OCI-LY7 (cell line): ENCODE results near the gene TRAF1. TPM values are rescaled to one million over a fixed set of nuclear protein-coding genes. Genes with fewer than 3 reads are reported as not detected.

Experiments
- BruUV-seq: library from RNA; stranded (reverse); fragments of 400-500 nt; replicated peaks from 2 replicates; lab custom pipeline; 2021; lab: Mats Ljungman, UMichigan
- CTCF ChIA-PET: fragments of 300-600 bp; sonication (Branson Sonifier 250); formaldehyde crosslinking; loops from one replicate; lab custom pipeline; 2022; ENCODE audit warnings: antibody characterized with exemption; ENCODE audit not compliant: unreplicated experiment; lab: Charles Lee
- POLR2A ChIA-PET: fragments of 300-600 bp; sonication (Branson Sonifier 250); formaldehyde crosslinking; loops from one replicate; lab custom pipeline; 2022; ENCODE audit warnings: antibody characterized with exemption; lab: Charles Lee
- DNase-seq: peaks from one replicate; pipeline ENCODE4 v3.0.0-alpha.2; 2015; ENCODE audit warnings: low spot score
- H2AFZ ChIP-seq: fragments of 200-600 bp; sonication (generic), shearing (Covaris generic); 2 replicates; pipeline ENCODE4 v1.6.1; 2014; ENCODE audit warnings: mild to moderate bottlenecking, antibody characterized with exemption, low read length, moderate library complexity
- H3K27ac ChIP-seq: fragments of 200-600 bp; sonication (generic); 2 replicates; pipeline ENCODE4 v1.5.1; 2014; ENCODE audit warnings: mixed run types, low read depth, mild to moderate bottlenecking, moderate library complexity, low read length, inconsistent platforms; ENCODE audit not compliant: poor library complexity, severe bottlenecking
- H3K36me3 ChIP-seq: fragments of 200-600 bp; sonication (generic); 2 replicates; pipeline ENCODE4 v1.6.1; 2014; ENCODE audit warnings: mild to moderate bottlenecking, antibody characterized with exemption, low read length, moderate library complexity, mixed read lengths; ENCODE audit not compliant: insufficient read depth
- H3K4me1 ChIP-seq: fragments of 200-600 bp; sonication (generic); 2 replicates; pipeline ENCODE4 v1.5.1; 2014; ENCODE audit warnings: mild to moderate bottlenecking, low read length; ENCODE audit not compliant: insufficient read depth, poor library complexity, severe bottlenecking
- H3K4me2 ChIP-seq: fragments of 200-600 bp; sonication (generic); 2 replicates; pipeline ENCODE4 v1.6.1; 2014; ENCODE audit warnings: mild to moderate bottlenecking, low read length
- H3K4me3 ChIP-seq: fragments of 200-600 bp; sonication (generic); 2 replicates; pipeline ENCODE4 v1.5.1; 2014; ENCODE audit warnings: mild to moderate bottlenecking, low read depth, low read length; ENCODE audit not compliant: poor library complexity, severe bottlenecking
- H3K79me2 ChIP-seq: fragments of 200-600 bp; sonication (generic); 2 replicates; pipeline ENCODE4 v1.6.1; 2016; ENCODE audit warnings: low read depth, mild to moderate bottlenecking, low read length, moderate library complexity, mixed read lengths; ENCODE audit not compliant: insufficient read depth
- H3K9me2 ChIP-seq: fragments of 200-600 bp; sonication (generic); 2 replicates; pipeline ENCODE4 v1.6.1; 2016; ENCODE audit warnings: mild to moderate bottlenecking, low read length, mixed read lengths; ENCODE audit not compliant: insufficient read depth
- H3K9me3 ChIP-seq: fragments of 200-600 bp; sonication (generic); 2 replicates; pipeline ENCODE4 v1.6.1; 2014; ENCODE audit warnings: mild to moderate bottlenecking, mixed run types, low read length, mixed read lengths
- H4K20me1 ChIP-seq: fragments of 200-600 bp; sonication (generic); 2 replicates; pipeline ENCODE4 v1.6.1; 2014; ENCODE audit warnings: mild to moderate bottlenecking, antibody characterized with exemption, low read length, moderate library complexity, mixed read lengths; ENCODE audit not compliant: insufficient read depth
- CTCF ChIP-seq: fragments of 200-600 bp; sonication (generic); conservative IDR thresholded peaks from 2 replicates; pipeline ENCODE4 v1.5.1; 2014; ENCODE audit warnings: mild to moderate bottlenecking, antibody characterized with exemption, low read length, moderate library complexity, mixed read lengths
- EZH2phosphoT487 ChIP-seq: fragments of 200-600 bp; sonication (generic); IDR thresholded peaks from 2 replicates; pipeline ENCODE4 v1.6.1; 2018; ENCODE audit warnings: low read depth, borderline replicate concordance, mild to moderate bottlenecking, mixed run types, antibody characterized with exemption, low read length, moderate library complexity, mixed read lengths
- intact Hi-C: fragments of 100-400 bp; cut with micrococcal nuclease; formaldehyde crosslinking; loops from one replicate; pipeline ENCODE4 v1.10.0; 2022; ENCODE audit not compliant: unreplicated experiment
- total RNA-seq, 2 experiments: library from RNA; depleted of rRNA in 1 of 2; stranded (reverse); fragments of >200 nt in 1 of 2; shearing (Covaris generic) in 1 of 2; gene quantifications; 2 replicates each; pipeline ENCODE4 v1.2.3, GENCODE V29; 2014 to 2022

Gene TRAF1
- total RNA-seq, 2 experiments from 2014 or later, result 24.2 to 50.5 TPM

GRCh38 chr9:120942186-120943001 lies 15.8 kb upstream of the TRAF1 start:
- H3K4me3 ChIP-seq, result no peak overlapping the region

GRCh38 chr9:120941046-120941770 lies 14.6 kb upstream of the TRAF1 start:
- POLR2A ChIA-PET, result interaction anchor here (0.5 to 1.8 kb wide), 2 partner anchors 40 to 130 kb away, joined by 3 to 4 read pairs; no protein-coding TSS in a partner anchor
- no peak overlapping the region for H3K4me3 ChIP-seq
- H3K79me2 ChIP-seq, result no peaks in the 10 kb centered on the region
- no TSS peak for BruUV-seq
- H2AFZ ChIP-seq, result no peak overlapping the region
- H3K9me2 ChIP-seq, result no peaks in the 10 kb centered on the region
- CTCF ChIA-PET, result no interaction called here
- H4K20me1 ChIP-seq, result no peaks in the 10 kb centered on the region
- DNase-seq, result no peak
- intact Hi-C loops, result no loop called here
- no peak overlapping the region for H3K27ac ChIP-seq
- H3K9me3 ChIP-seq, result no peaks in the 10 kb centered on the region
- TF ChIP-seq CTCF, result no peak
- no peak for TF ChIP-seq EZH2phosphoT487
- H3K4me1 ChIP-seq, result peaks cover 51% of the 10 kb centered on the region
- no peak overlapping the region for H3K4me2 ChIP-seq
- no peaks in the 10 kb centered on the region for H3K36me3 ChIP-seq

More at GRCh38 chr9:120942186-120943001, 15.8 kb upstream of the TRAF1 start:
- Histone ChIP-seq H3K9me2 (no peaks in the 10 kb centered on the region), H3K4me1 (peaks cover 39% of the 10 kb centered on the region), H4K20me1 (no peaks in the 10 kb centered on the region), H3K27ac (no peak overlapping the region), H3K36me3 (no peaks in the 10 kb centered on the region), H3K79me2 (no peaks in the 10 kb centered on the region), H3K4me2 (no peak overlapping the region), H3K9me3 (no peaks in the 10 kb centered on the region), H2AFZ (no peak overlapping the region)
- TF ChIP-seq CTCF (no peak), EZH2phosphoT487 (no peak)
- BruUV-seq, result no TSS peak
- ChIA-PET POLR2A (no interaction called here), CTCF (no interaction called here)
- DNase-seq, result no peak
- intact Hi-C loops, result no loop called here
